Astrocyte (in vitro differentiated cells and primary cell): ENCODE results near the gene ATP9A. TPM values are rescaled to one million over a fixed set of nuclear protein-coding genes. Genes with fewer than 3 reads are reported as not detected.

ENCODE experiments used
- DNase-seq: peaks from one replicate; pipeline ENCODE4 v3.0.0-alpha.2; 2010; ENCODE audit warnings: low read depth
- FAIRE-seq: peaks from 2 replicates; lab custom pipeline; 2011; peaks lifted over from hg19 to GRCh38; lab: Jason Lieb, UNC
- H2AFZ ChIP-seq: 2 replicates; pipeline ENCODE4 v1.6.0; 2012; ENCODE audit warnings: low read depth, low read length, inconsistent platforms
- H3K27ac ChIP-seq: 2 replicates; pipeline ENCODE4 v1.5.1; 2011; ENCODE audit warnings: low read depth, low read length, inconsistent platforms
- H3K27me3 ChIP-seq: 2 replicates; pipeline ENCODE4 v1.6.0; 2011; ENCODE audit warnings: low read length, inconsistent platforms; ENCODE audit not compliant: insufficient read depth
- H3K36me3 ChIP-seq: 2 replicates; pipeline ENCODE4 v1.5.1; 2011; ENCODE audit warnings: low read length, inconsistent platforms; ENCODE audit not compliant: insufficient read depth
- H3K4me1 ChIP-seq: 2 replicates; pipeline ENCODE4 v1.5.1; 2011; ENCODE audit warnings: low read length, inconsistent platforms; ENCODE audit not compliant: insufficient read depth
- H3K4me2 ChIP-seq: 2 replicates; pipeline ENCODE4 v1.6.0; 2012; ENCODE audit warnings: low read length, inconsistent platforms
- H3K4me3 ChIP-seq: 2 replicates; pipeline ENCODE4 v1.5.1; 2011; ENCODE audit warnings: low read depth, mild to moderate bottlenecking, low read length, inconsistent platforms; ENCODE audit not compliant: insufficient read depth
- H3K79me2 ChIP-seq: 2 replicates; pipeline ENCODE4 v1.6.0; 2012; ENCODE audit warnings: mild to moderate bottlenecking, low read length, inconsistent platforms; ENCODE audit not compliant: insufficient read depth
- H3K9ac ChIP-seq: 2 replicates; pipeline ENCODE4 v1.6.0; 2012; ENCODE audit warnings: mild to moderate bottlenecking, low read length, inconsistent platforms
- H3K9me3 ChIP-seq: 2 replicates; pipeline ENCODE4 v1.5.1; 2012; ENCODE audit warnings: low read depth, mild to moderate bottlenecking, low read length, inconsistent platforms; ENCODE audit not compliant: insufficient read depth
- H4K20me1 ChIP-seq: 2 replicates; pipeline ENCODE4 v1.6.0; 2012; ENCODE audit warnings: low read length, inconsistent platforms; ENCODE audit not compliant: insufficient read depth
- H3K27ac Mint-ChIP-seq: one replicate; pipeline ENCODE4 v1.8.0; 2021; ENCODE audit warnings: mild to moderate bottlenecking, mixed read lengths; ENCODE audit not compliant: unreplicated experiment
- H3K27me3 Mint-ChIP-seq: one replicate; pipeline ENCODE4 v1.8.0; 2021; ENCODE audit warnings: low read depth, mixed read lengths; ENCODE audit not compliant: unreplicated experiment
- H3K36me3 Mint-ChIP-seq: one replicate; pipeline ENCODE4 v1.8.0; 2021; ENCODE audit warnings: low read depth, mixed read lengths; ENCODE audit not compliant: unreplicated experiment
- H3K4me1 Mint-ChIP-seq: one replicate; pipeline ENCODE4 v1.8.0; 2021; ENCODE audit warnings: low read depth, mixed read lengths; ENCODE audit not compliant: unreplicated experiment
- H3K4me3 Mint-ChIP-seq: one replicate; pipeline ENCODE4 v1.8.0; 2021; ENCODE audit warnings: mild to moderate bottlenecking, moderate library complexity, mixed read lengths; ENCODE audit not compliant: unreplicated experiment
- H3K9me3 Mint-ChIP-seq: one replicate; pipeline ENCODE4 v1.8.0; 2021; ENCODE audit warnings: mild to moderate bottlenecking, mixed read lengths; ENCODE audit not compliant: unreplicated experiment
- EZH2 ChIP-seq: IDR thresholded peaks from 2 replicates; pipeline ENCODE4 v1.6.1; 2012; ENCODE audit warnings: mild to moderate bottlenecking, low read length, inconsistent platforms; ENCODE audit not compliant: insufficient read depth
- total RNA-seq: library from RNA; stranded (reverse); gene quantifications from 2 replicates; pipeline ENCODE4 v1.2.1, GENCODE V29; 2021
- TF ChIP-seq, protein P1 (sequence below): IDR thresholded peaks from 2 replicates; pipeline ENCODE4 v1.5.1; 2011; ENCODE audit warnings: low read depth, mild to moderate bottlenecking, inconsistent platforms, low read length, moderate library complexity; ENCODE audit not compliant: insufficient read depth

The ATP9A gene
- total RNA-seq, 1 donor from 2014 or later: 12.9 TPM

DNA sequence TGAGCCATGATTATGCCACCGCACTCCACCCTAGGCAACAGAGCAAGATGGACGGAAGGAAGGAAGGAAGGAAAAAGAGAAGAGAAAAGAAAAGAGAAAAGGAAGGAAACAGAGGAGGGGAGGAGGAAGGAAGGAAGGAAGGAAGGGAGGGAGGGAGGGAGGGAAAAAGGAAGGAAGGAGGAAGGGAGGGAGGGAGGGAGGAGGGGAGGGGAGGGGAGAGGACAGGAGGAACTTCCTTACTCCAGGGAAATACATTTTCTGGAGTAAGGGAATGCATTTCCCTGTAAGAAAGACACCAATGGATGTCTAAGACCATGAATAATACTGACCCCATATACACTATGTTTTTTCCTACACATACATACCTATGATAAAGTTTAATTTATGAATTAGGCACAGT is 132.5 kb downstream of the ATP9A start:
- FAIRE-seq: no peak
- H3K27ac Mint-ChIP-seq: no peak overlapping the region
- no peak for DNase-seq

DNA sequence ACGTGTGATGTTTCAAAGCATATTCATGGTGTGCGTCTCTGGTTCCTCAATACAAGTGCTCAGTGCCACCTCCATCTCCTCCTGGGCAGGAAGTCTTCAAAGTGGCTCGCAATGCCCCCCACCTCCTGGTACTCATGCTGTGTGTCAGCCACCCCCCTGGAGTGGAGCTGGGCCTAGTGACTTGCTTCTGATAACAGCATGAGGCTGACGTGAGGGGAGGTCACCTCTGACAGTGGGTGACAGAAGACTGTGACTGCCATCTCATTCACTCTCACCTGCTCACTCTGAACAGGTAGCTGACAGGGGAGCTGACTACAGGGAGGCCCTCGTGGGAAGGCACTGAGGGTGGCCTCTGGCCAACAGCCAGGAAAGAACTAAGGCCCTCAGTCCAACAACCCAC is 133.3 kb downstream of the ATP9A start:
- peaks cover 2% of the 10 kb centered on the region for H3K79me2 ChIP-seq
- Mint-ChIP-seq H3K4me3 (no peak overlapping the region), H3K36me3 (no peaks in the 10 kb centered on the region), H3K4me1 (peaks cover 10% of the 10 kb centered on the region), H3K27me3 (no peaks in the 10 kb centered on the region), H3K9me3 (no peaks in the 10 kb centered on the region), H3K27ac (no peak overlapping the region)
- H3K4me3 ChIP-seq: no peak overlapping the region
- DNase-seq: no peak
- H3K9me3 ChIP-seq: no peaks in the 10 kb centered on the region
- H3K4me2 ChIP-seq: no peak overlapping the region
- no peak overlapping the region for H3K9ac ChIP-seq
- H3K36me3 ChIP-seq: no peaks in the 10 kb centered on the region
- H4K20me1 ChIP-seq: no peaks in the 10 kb centered on the region
- TF ChIP-seq EZH2: no peak
- TF ChIP-seq, protein P1, sequence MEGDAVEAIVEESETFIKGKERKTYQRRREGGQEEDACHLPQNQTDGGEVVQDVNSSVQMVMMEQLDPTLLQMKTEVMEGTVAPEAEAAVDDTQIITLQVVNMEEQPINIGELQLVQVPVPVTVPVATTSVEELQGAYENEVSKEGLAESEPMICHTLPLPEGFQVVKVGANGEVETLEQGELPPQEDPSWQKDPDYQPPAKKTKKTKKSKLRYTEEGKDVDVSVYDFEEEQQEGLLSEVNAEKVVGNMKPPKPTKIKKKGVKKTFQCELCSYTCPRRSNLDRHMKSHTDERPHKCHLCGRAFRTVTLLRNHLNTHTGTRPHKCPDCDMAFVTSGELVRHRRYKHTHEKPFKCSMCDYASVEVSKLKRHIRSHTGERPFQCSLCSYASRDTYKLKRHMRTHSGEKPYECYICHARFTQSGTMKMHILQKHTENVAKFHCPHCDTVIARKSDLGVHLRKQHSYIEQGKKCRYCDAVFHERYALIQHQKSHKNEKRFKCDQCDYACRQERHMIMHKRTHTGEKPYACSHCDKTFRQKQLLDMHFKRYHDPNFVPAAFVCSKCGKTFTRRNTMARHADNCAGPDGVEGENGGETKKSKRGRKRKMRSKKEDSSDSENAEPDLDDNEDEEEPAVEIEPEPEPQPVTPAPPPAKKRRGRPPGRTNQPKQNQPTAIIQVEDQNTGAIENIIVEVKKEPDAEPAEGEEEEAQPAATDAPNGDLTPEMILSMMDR: no peak
- H3K4me1 ChIP-seq: peaks cover 23% of the 10 kb centered on the region
- no peak overlapping the region for H3K27ac ChIP-seq
- no peaks in the 10 kb centered on the region for H3K27me3 ChIP-seq
- H2AFZ ChIP-seq: no peak overlapping the region
- FAIRE-seq: no peak

More for the DNA sequence above, 132.5 kb downstream of the ATP9A start:
- Histone ChIP-seq H3K79me2 (no peaks in the 10 kb centered on the region), H3K4me1 (peaks cover 17% of the 10 kb centered on the region), H3K27me3 (no peaks in the 10 kb centered on the region), H2AFZ (no peak overlapping the region), H4K20me1 (no peaks in the 10 kb centered on the region), H3K9me3 (no peaks in the 10 kb centered on the region), H3K9ac (no peak overlapping the region), H3K4me2 (no peak overlapping the region), H3K36me3 (no peaks in the 10 kb centered on the region), H3K27ac (peak overlapping the region; percentile 73), H3K4me3 (no peak overlapping the region)
- H3K4me3 Mint-ChIP-seq: no peak overlapping the region
- no peaks in the 10 kb centered on the region for H3K36me3 Mint-ChIP-seq
- TF ChIP-seq EZH2: no peak
- TF ChIP-seq, protein P1: no peak
- H3K9me3 Mint-ChIP-seq: no peaks in the 10 kb centered on the region
- no peaks in the 10 kb centered on the region for H3K27me3 Mint-ChIP-seq
- peaks cover 9% of the 10 kb centered on the region for H3K4me1 Mint-ChIP-seq

DNA sequence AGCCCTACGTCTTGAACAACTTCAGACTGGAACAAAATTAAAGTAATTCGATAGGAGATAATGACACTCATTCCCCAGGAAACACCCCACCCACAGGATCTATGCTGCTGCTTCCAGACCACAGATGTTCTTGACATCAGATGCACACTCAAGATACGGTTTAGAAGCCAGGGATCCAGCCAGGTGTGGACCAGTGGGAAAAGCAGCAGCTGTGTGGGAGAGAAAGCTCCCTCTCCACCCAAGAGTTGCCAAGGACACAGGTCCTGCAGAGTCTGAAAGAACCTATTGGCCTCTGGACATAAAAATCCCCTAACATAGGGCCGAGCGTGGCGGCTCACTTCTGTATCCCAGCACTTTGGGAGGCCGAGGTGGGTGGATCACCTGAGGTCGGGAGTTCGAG is 133.9 kb downstream of the ATP9A start:
- H3K79me2 ChIP-seq: peaks cover 4% of the 10 kb centered on the region
- no peaks in the 10 kb centered on the region for H4K20me1 ChIP-seq
- FAIRE-seq (no peak), DNase-seq (no peak)
- H3K4me1 ChIP-seq: peaks cover 29% of the 10 kb centered on the region
- TF ChIP-seq, protein P1: no peak
- no peak for TF ChIP-seq EZH2
- Mint-ChIP-seq H3K27me3 (no peaks in the 10 kb centered on the region), H3K36me3 (no peaks in the 10 kb centered on the region), H3K4me3 (no peak overlapping the region), H3K4me1 (peaks cover 10% of the 10 kb centered on the region), H3K27ac (no peak overlapping the region), H3K9me3 (no peaks in the 10 kb centered on the region)
- H3K9ac ChIP-seq: no peak overlapping the region
- no peak overlapping the region for H3K27ac ChIP-seq
- H3K27me3 ChIP-seq: no peaks in the 10 kb centered on the region
- H3K36me3 ChIP-seq: no peaks in the 10 kb centered on the region
- H3K4me2 ChIP-seq: no peak overlapping the region
- no peaks in the 10 kb centered on the region for H3K9me3 ChIP-seq
- no peak overlapping the region for H3K4me3 ChIP-seq
- H2AFZ ChIP-seq: no peak overlapping the region
